ENCODE results near the gene TMEM91. TPM values are rescaled to one million over a fixed set of nuclear protein-coding genes. Genes with fewer than 3 reads are reported as not detected.

TMEM91 gene
- total RNA-seq, 1 donor from 2014 or later: 3.5 TPM

- H3K4me3 ChIP-seq (ENCODE audit: low read depth, low read length): no peak overlapping the region
- no peak for DNase-seq (ENCODE audit: low read depth)
- no peak for TF ChIP-seq CTCF (conservative IDR thresholded peaks at IDR 0.05; ENCODE audit: low read depth, low read length)
Measured at GRCh38 chr19:41357746-41358145, 18.6 kb upstream of the TMEM91 start.

GRCh38 chr19:41359741-41360140, 16.6 kb upstream of the TMEM91 start:
- H3K4me3 ChIP-seq (ENCODE audit: low read depth, low read length): no peak overlapping the region
- DNase-seq (ENCODE audit: low read depth): no peak
- TF ChIP-seq CTCF (conservative IDR thresholded peaks at IDR 0.05; ENCODE audit: low read depth, low read length): no peak

- DNase-seq (ENCODE audit: low read depth): no peak
- no peak for TF ChIP-seq CTCF (conservative IDR thresholded peaks at IDR 0.05; ENCODE audit: low read depth, low read length)
- no peak overlapping the region for H3K4me3 ChIP-seq (ENCODE audit: low read depth, low read length)
Measured at GRCh38 chr19:41362143-41362847, 14.0 kb upstream of the TMEM91 start.

- peak overlapping the region; percentile 67 for H3K4me3 ChIP-seq (ENCODE audit: low read depth, low read length)
- TF ChIP-seq CTCF (conservative IDR thresholded peaks at IDR 0.05; ENCODE audit: low read depth, low read length): no peak
- no peak for DNase-seq (ENCODE audit: low read depth)
Measured at GRCh38 chr19:41363371-41363752, 13.0 kb upstream of the TMEM91 start.

GRCh38 chr19:41363753-41364523, 12.4 kb upstream of the TMEM91 start, which contains the start of gene B9D2:
Gene B9D2 (minus strand): TSS chr19:41364149. CDS start chr19:41363519, 630 bp downstream.
- peak; percentile 85 for DNase-seq (ENCODE audit: low read depth)
- TF ChIP-seq CTCF (conservative IDR thresholded peaks at IDR 0.05; ENCODE audit: low read depth, low read length): no peak
- H3K4me3 ChIP-seq (ENCODE audit: low read depth, low read length): peak within 1 kb of the TSS; percentile 67

- H3K4me3 ChIP-seq (ENCODE audit: low read depth, low read length): peak overlapping the region; percentile 67
- TF ChIP-seq CTCF (conservative IDR thresholded peaks at IDR 0.05; ENCODE audit: low read depth, low read length): no peak
- DNase-seq (ENCODE audit: low read depth): no peak
Measured at GRCh38 chr19:41364524-41365391, 11.6 kb upstream of the TMEM91 start.
